Measurements from ENCODE around the gene HIBCH.

The HIBCH gene

GRCh38 chr2:190319555-190320498, at the start of gene HIBCH:
Gene HIBCH (minus strand): TSS chr2:190319826. CDS start chr2:190319750, 76 bp downstream.
- Histone ChIP-seq H3K27ac (peak within 1 kb of the TSS; percentile 0), H3K4me3 (ENCODE audit: low read depth, low read length) (peak within 1 kb of the TSS; percentile 68), H3K27me3 (replicated peaks) (no peaks in the 10 kb centered on the region), H3K36me3 (replicated peaks) (no peaks in the 10 kb centered on the region)
- DNase-seq = peak; percentile 97
- peak; percentile 93 for TF ChIP-seq CTCF (IDR thresholded peaks at IDR 0.05; ENCODE audit: low read depth, low read length, missing control alignments)
- in situ Hi-C loops (cut with HindIII; ENCODE audit: low pct_ligation_motif_present, low sequenced_read_pairs) = no loop called here

GRCh38 chr2:190367091-190367490, 47.5 kb upstream of the HIBCH start:
- H3K4me3 ChIP-seq (ENCODE audit: low read depth, low read length) = no peak overlapping the region
- H3K27me3 ChIP-seq (replicated peaks) = no peaks in the 10 kb centered on the region
- in situ Hi-C loops (cut with HindIII; ENCODE audit: low pct_ligation_motif_present, low sequenced_read_pairs) = no loop called here
- DNase-seq = no peak
- H3K36me3 ChIP-seq (replicated peaks) = no peaks in the 10 kb centered on the region
- no peak for TF ChIP-seq CTCF (IDR thresholded peaks at IDR 0.05; ENCODE audit: low read depth, low read length, missing control alignments)
- H3K27ac ChIP-seq = no peak overlapping the region

DNA sequence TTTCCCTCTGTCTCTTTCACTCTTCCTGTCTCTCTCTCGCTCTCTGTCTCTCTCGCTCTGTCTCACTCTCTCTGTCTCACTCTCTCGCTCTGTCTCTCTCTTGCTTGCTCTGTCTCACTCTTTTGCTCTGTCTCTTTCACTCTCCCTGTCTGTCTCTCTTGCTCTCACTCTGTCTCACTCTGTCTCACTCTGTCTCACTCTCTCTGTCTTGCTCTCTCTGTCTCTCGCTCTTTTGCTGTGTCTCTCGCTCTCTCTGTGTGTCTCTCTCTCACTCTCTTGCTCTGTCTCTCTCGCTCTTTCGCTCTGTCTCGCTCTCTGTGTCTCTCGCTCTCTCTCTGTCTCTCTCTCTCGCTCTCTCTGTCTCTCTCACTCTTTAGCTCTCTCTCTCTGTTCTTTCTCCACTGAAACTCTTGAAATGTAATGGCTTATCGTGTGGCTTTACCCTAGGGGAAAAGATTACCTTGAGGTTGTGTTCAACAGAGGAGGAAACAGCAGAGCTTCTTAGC, 46.7 kb upstream of the HIBCH start:
- no peak overlapping the region for H3K27ac ChIP-seq

DNA sequence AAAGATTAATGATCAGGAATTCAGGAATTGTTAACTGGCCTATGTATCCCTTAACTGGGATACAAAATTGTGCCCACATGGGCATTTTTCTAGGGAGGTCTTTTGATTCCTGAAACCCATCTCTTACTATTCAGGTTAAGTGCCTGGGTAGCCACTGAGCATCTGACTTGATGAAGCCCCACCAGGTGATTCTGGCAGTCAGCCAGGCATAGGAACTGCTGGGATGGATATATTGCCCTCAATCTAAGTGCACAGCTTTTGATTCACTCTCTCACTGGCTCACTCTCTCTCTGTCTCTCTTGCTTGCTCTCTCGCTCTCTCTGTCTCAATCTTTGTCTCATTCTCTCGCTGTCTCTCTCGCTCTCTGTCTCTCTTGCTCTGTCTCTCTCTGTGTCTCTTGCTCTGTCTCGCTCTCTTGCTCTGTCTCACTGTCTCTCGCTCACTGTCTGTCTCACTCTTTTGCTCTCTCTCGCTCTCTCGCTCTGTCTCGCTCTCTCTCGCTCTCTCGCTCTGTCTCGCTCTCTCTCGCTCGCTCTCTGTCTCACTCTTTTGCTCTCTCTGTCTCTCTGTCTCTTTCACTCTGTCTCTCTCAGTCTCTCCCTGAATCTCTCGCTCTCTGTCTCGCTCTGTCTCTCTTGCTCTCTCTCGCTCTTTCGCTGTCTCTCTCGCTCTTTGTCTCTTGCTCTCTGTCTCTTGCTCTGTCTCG, 46.0 kb upstream of the HIBCH start:
- no peak for DNase-seq
- in situ Hi-C loops (cut with HindIII; ENCODE audit: low pct_ligation_motif_present, low sequenced_read_pairs) = no loop called here
- TF ChIP-seq CTCF (IDR thresholded peaks at IDR 0.05; ENCODE audit: low read depth, low read length, missing control alignments) = no peak
- Histone ChIP-seq H3K36me3 (replicated peaks) (no peaks in the 10 kb centered on the region), H3K27ac (no peak overlapping the region), H3K4me3 (ENCODE audit: low read depth, low read length) (no peak overlapping the region), H3K27me3 (replicated peaks) (no peaks in the 10 kb centered on the region)

More for the DNA sequence above, 46.7 kb upstream of the HIBCH start:
- no peak for DNase-seq
- Histone ChIP-seq H3K4me3 (ENCODE audit: low read depth, low read length) (no peak overlapping the region), H3K27me3 (replicated peaks) (no peaks in the 10 kb centered on the region), H3K36me3 (replicated peaks) (no peaks in the 10 kb centered on the region)
- in situ Hi-C loops (cut with HindIII; ENCODE audit: low pct_ligation_motif_present, low sequenced_read_pairs) = no loop called here
- no peak for TF ChIP-seq CTCF (IDR thresholded peaks at IDR 0.05; ENCODE audit: low read depth, low read length, missing control alignments)

- no peak for TF ChIP-seq CTCF (IDR thresholded peaks at IDR 0.05; ENCODE audit: low read depth, low read length, missing control alignments)
- in situ Hi-C loops (cut with HindIII; ENCODE audit: low pct_ligation_motif_present, low sequenced_read_pairs) = no loop called here
- Histone ChIP-seq H3K36me3 (replicated peaks) (no peaks in the 10 kb centered on the region), H3K27ac (no peak overlapping the region), H3K4me3 (ENCODE audit: low read depth, low read length) (no peak overlapping the region), H3K27me3 (replicated peaks) (no peaks in the 10 kb centered on the region)
- DNase-seq = no peak
Measured at GRCh38 chr2:190362894-190363293, 43.3 kb upstream of the HIBCH start.
